ENCODE data around the gene RNU1-2.

The RNU1-2 gene

GRCh38 chr1:16920951-16921350 lies 25.2 kb downstream of the RNU1-2 start:
- TF ChIP-seq PAX5 (IDR thresholded peaks at IDR 0.05; ENCODE audit: insufficient read depth, low read length, severe bottlenecking) (no peak), POLR2A (IDR thresholded peaks at IDR 0.05; ENCODE audit: low read depth, low read length) (no peak), POLR2AphosphoS5 (IDR thresholded peaks at IDR 0.05; ENCODE audit: low read depth, low read length) (no peak), POU2F2 (IDR thresholded peaks at IDR 0.05; ENCODE audit: low read depth, low read length) (no peak), SPI1 (IDR thresholded peaks at IDR 0.05; ENCODE audit: low read depth, low read length) (no peak), TAF1 (IDR thresholded peaks at IDR 0.05; ENCODE audit: low read depth, low read length) (no peak)
- no peak for FAIRE-seq

DNA sequence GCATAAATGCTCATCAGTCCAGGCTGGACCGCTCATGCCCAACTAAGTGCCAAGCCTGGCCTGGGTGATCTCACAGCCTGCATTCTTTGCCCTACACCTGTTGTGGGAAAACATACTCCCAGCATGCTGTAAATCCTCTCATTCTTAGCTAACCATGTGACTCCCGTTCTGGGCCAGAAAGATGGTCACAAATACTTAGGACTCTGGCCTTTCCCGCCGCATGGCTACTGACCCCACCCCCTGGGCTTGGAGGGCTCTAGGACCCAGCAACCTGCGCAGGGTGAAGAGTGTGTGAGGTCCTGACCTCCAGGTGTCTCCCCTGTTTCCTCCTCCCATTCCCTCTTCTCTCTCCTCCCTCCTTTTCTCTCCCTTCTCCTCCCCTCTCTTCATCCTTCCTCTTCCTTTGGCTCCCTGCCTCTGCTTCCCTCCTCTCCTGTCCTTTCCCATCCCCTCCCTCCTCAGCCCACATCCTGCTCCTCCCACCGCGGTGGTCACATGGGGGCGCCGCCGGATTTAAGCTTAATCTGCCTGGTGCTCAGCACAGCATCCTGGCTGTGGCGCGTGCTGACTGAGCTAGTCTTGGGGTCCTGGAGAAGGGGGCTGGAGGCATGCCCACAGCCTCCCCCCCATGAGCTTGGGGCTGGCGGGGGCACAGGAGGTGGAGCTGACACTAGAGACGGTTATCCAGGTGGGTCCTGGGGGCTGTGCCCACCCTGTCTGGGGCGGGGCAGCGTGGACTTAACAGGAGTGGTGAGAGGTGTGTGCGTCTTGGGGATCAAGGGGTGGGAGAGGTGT lies 25.8 kb downstream of the RNU1-2 start, which contains the start of gene CROCC:
Gene CROCC (plus strand): TSS at position 541 of the 795 bp plus-strand sequence. CDS start 88 bp downstream, at position 629.
- TF ChIP-seq PAX5 (IDR thresholded peaks at IDR 0.05; ENCODE audit: insufficient read depth, low read length, severe bottlenecking) (no peak), POLR2A (IDR thresholded peaks at IDR 0.05; ENCODE audit: low read depth, low read length) (no peak), SPI1 (IDR thresholded peaks at IDR 0.05; ENCODE audit: low read depth, low read length) (no peak), TAF1 (IDR thresholded peaks at IDR 0.05; ENCODE audit: low read depth, low read length) (no peak)
- FAIRE-seq (no peak), DNase-seq (ENCODE audit: insufficient read length, low spot score) (no peak)

More at GRCh38 chr1:16920951-16921350, 25.2 kb downstream of the RNU1-2 start:
- no peak for DNase-seq (ENCODE audit: insufficient read length, low spot score)

DNA sequence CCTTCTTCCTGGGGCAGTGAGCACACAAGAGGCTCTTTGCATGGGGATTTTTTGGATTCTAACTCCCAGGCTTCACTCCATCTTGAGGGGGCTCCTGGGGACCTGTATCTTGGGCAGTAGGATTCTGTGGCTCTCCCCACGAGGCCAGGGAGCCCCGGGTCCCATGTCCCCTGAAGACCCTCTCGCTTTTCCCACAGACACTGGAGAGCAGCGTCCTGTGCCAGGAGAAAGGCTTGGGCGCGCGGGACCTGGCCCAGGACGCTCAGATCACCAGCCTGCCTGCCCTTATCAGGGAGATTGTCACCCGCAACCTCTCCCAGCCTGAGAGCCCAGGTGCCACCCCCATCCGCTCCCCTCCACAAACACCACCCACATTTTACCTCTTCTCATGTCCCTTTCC lies 26.7 kb downstream of the RNU1-2 start:
- FAIRE-seq, result no peak
- TF ChIP-seq POLR2A (IDR thresholded peaks at IDR 0.05; ENCODE audit: low read depth, low read length), result no peak
- no peak for TF ChIP-seq POU2F2 (IDR thresholded peaks at IDR 0.05; ENCODE audit: low read depth, low read length)
- TF ChIP-seq SPI1 (IDR thresholded peaks at IDR 0.05; ENCODE audit: low read depth, low read length), result no peak
- no peak for TF ChIP-seq POLR2AphosphoS5 (IDR thresholded peaks at IDR 0.05; ENCODE audit: low read depth, low read length)
- no peak for TF ChIP-seq TAF1 (IDR thresholded peaks at IDR 0.05; ENCODE audit: low read depth, low read length)
- no peak for TF ChIP-seq PAX5 (IDR thresholded peaks at IDR 0.05; ENCODE audit: insufficient read depth, low read length, severe bottlenecking)
- DNase-seq (ENCODE audit: insufficient read length, low spot score), result no peak

- DNase-seq (ENCODE audit: insufficient read length, low spot score), result no peak
- no peak for FAIRE-seq
- TF ChIP-seq PAX5 (IDR thresholded peaks at IDR 0.05; ENCODE audit: insufficient read depth, low read length, severe bottlenecking) (no peak), POLR2A (IDR thresholded peaks at IDR 0.05; ENCODE audit: low read depth, low read length) (no peak), POLR2AphosphoS5 (IDR thresholded peaks at IDR 0.05; ENCODE audit: low read depth, low read length) (no peak), SPI1 (IDR thresholded peaks at IDR 0.05; ENCODE audit: low read depth, low read length) (no peak), TAF1 (IDR thresholded peaks at IDR 0.05; ENCODE audit: low read depth, low read length) (no peak), POU2F2 (IDR thresholded peaks at IDR 0.05; ENCODE audit: low read depth, low read length) (no peak)
Measured at GRCh38 chr1:16922885-16923431, 27.2 kb downstream of the RNU1-2 start.

GRCh38 chr1:16924216-16924918 lies 28.6 kb downstream of the RNU1-2 start:
- DNase-seq (ENCODE audit: insufficient read length, low spot score) (no peak), FAIRE-seq (no peak)
- no peak for TF ChIP-seq POLR2AphosphoS5 (IDR thresholded peaks at IDR 0.05; ENCODE audit: low read depth, low read length)
- TF ChIP-seq PAX5 (IDR thresholded peaks at IDR 0.05; ENCODE audit: insufficient read depth, low read length, severe bottlenecking), result no peak
- TF ChIP-seq POLR2A (IDR thresholded peaks at IDR 0.05; ENCODE audit: low read depth, low read length), result no peak
- no peak for TF ChIP-seq SPI1 (IDR thresholded peaks at IDR 0.05; ENCODE audit: low read depth, low read length)
- TF ChIP-seq POU2F2 (IDR thresholded peaks at IDR 0.05; ENCODE audit: low read depth, low read length), result no peak
- TF ChIP-seq TAF1 (IDR thresholded peaks at IDR 0.05; ENCODE audit: low read depth, low read length), result no peak

GRCh38 chr1:16924919-16925477 lies 29.2 kb downstream of the RNU1-2 start:
- no peak for FAIRE-seq
- DNase-seq (ENCODE audit: insufficient read length, low spot score), result no peak
- TF ChIP-seq SPI1 (IDR thresholded peaks at IDR 0.05; ENCODE audit: low read depth, low read length) (no peak), POU2F2 (IDR thresholded peaks at IDR 0.05; ENCODE audit: low read depth, low read length) (no peak), POLR2AphosphoS5 (IDR thresholded peaks at IDR 0.05; ENCODE audit: low read depth, low read length) (no peak), PAX5 (IDR thresholded peaks at IDR 0.05; ENCODE audit: insufficient read depth, low read length, severe bottlenecking) (no peak), POLR2A (IDR thresholded peaks at IDR 0.05; ENCODE audit: low read depth, low read length) (no peak), TAF1 (IDR thresholded peaks at IDR 0.05; ENCODE audit: low read depth, low read length) (no peak)

GRCh38 chr1:16925635-16926490 lies 30.1 kb downstream of the RNU1-2 start:
- no peak for FAIRE-seq
- TF ChIP-seq POLR2A (IDR thresholded peaks at IDR 0.05; ENCODE audit: low read depth, low read length) (no peak), POLR2AphosphoS5 (IDR thresholded peaks at IDR 0.05; ENCODE audit: low read depth, low read length) (no peak), SPI1 (IDR thresholded peaks at IDR 0.05; ENCODE audit: low read depth, low read length) (no peak), POU2F2 (IDR thresholded peaks at IDR 0.05; ENCODE audit: low read depth, low read length) (no peak), PAX5 (IDR thresholded peaks at IDR 0.05; ENCODE audit: insufficient read depth, low read length, severe bottlenecking) (no peak), TAF1 (IDR thresholded peaks at IDR 0.05; ENCODE audit: low read depth, low read length) (no peak)
- DNase-seq (ENCODE audit: insufficient read length, low spot score), result no peak

- TF ChIP-seq SPI1 (IDR thresholded peaks at IDR 0.05; ENCODE audit: low read depth, low read length), result no peak
- no peak for TF ChIP-seq PAX5 (IDR thresholded peaks at IDR 0.05; ENCODE audit: insufficient read depth, low read length, severe bottlenecking)
- TF ChIP-seq POU2F2 (IDR thresholded peaks at IDR 0.05; ENCODE audit: low read depth, low read length), result no peak
- no peak for TF ChIP-seq POLR2A (IDR thresholded peaks at IDR 0.05; ENCODE audit: low read depth, low read length)
- no peak for TF ChIP-seq TAF1 (IDR thresholded peaks at IDR 0.05; ENCODE audit: low read depth, low read length)
- TF ChIP-seq POLR2AphosphoS5 (IDR thresholded peaks at IDR 0.05; ENCODE audit: low read depth, low read length), result no peak
- no peak for FAIRE-seq
- DNase-seq (ENCODE audit: insufficient read length, low spot score), result no peak
Measured at GRCh38 chr1:16926491-16927073, 30.8 kb downstream of the RNU1-2 start.

Measured in GM12891 (cell line).